SK-N-SH treated with all-trans-retinoic acid at 6 μM for 48 hours (cell line): ENCODE measurements around the gene PTBP3.

Source experiments
- ATAC-seq: fragments of 200-7000 bp; cut with Tn5 transposase; 3 replicates; pipeline ENCODE4 v1.9.1; 2020; ENCODE audit warnings: mild to moderate bottlenecking, moderate library complexity
- BACH2 ChIP-seq: fragments of 250-450 bp; sonication (Bioruptor Pico); IDR thresholded peaks from 2 replicates; pipeline ENCODE4 v1.9.0; 2021; ENCODE audit warnings: mild to moderate bottlenecking, borderline replicate concordance
- CREB5 ChIP-seq: fragments of 250-450 bp; sonication (Bioruptor Pico); IDR thresholded peaks from 2 replicates; pipeline ENCODE4 v1.5.1; 2020; ENCODE audit warnings: low read depth, mild to moderate bottlenecking, moderate library complexity
- CSDC2 ChIP-seq: fragments of 250-450 bp; sonication (Bioruptor Pico); IDR thresholded peaks from 2 replicates; pipeline ENCODE4 v1.5.0; 2020; ENCODE audit warnings: mild to moderate bottlenecking, moderate library complexity
- CSRNP3 ChIP-seq: fragments of 250-450 bp; sonication (Bioruptor Pico); IDR thresholded peaks from 2 replicates; pipeline ENCODE4 v1.5.1; 2021; ENCODE audit warnings: mild to moderate bottlenecking, moderate library complexity
- ISL1 ChIP-seq: fragments of 250-450 bp; sonication (Bioruptor Pico); IDR thresholded peaks from 2 replicates; pipeline ENCODE4 v2.1.2; 2022; ENCODE audit warnings: mild to moderate bottlenecking, moderate library complexity
- OSR1 ChIP-seq: fragments of 250-450 bp; sonication (Bioruptor Pico); IDR thresholded peaks from 2 replicates; pipeline ENCODE4 v1.8.0; 2022; ENCODE audit warnings: moderate library complexity, mild to moderate bottlenecking, inconsistent platforms
- PATZ1 ChIP-seq: fragments of 250-450 bp; sonication (Bioruptor Pico); IDR thresholded peaks from 2 replicates; pipeline ENCODE4 v1.8.0; 2020; ENCODE audit warnings: mild to moderate bottlenecking, moderate library complexity, borderline replicate concordance
- POU6F1 ChIP-seq: fragments of 250-450 bp; sonication (Bioruptor Pico); IDR thresholded peaks from 2 replicates; pipeline ENCODE4 v1.8.0; 2021; ENCODE audit warnings: low read depth, mild to moderate bottlenecking, moderate library complexity, borderline replicate concordance
- RARB ChIP-seq: fragments of 250-450 bp; sonication (Bioruptor Pico); IDR thresholded peaks from 2 replicates; pipeline ENCODE4 v1.8.0; 2021; ENCODE audit warnings: mild to moderate bottlenecking, moderate library complexity
- TCF4 ChIP-seq: fragments of 250-450 bp; sonication (Bioruptor Pico); IDR thresholded peaks from 2 replicates; pipeline ENCODE4 v1.8.0; 2021; ENCODE audit warnings: mild to moderate bottlenecking, moderate library complexity, borderline replicate concordance
- TOX ChIP-seq: fragments of 250-450 bp; sonication (Bioruptor Pico); IDR thresholded peaks from 2 replicates; pipeline ENCODE4 v1.8.0; 2021; ENCODE audit warnings: mild to moderate bottlenecking, moderate library complexity, borderline replicate concordance
- TSHZ2 ChIP-seq: fragments of 250-450 bp; sonication (Bioruptor Pico); IDR thresholded peaks from 2 replicates; pipeline ENCODE4 v1.5.0; 2020; ENCODE audit warnings: mild to moderate bottlenecking, moderate library complexity
- ZC3H10 ChIP-seq: fragments of 250-450 bp; sonication (Bioruptor Pico); IDR thresholded peaks from 2 replicates; pipeline ENCODE4 v1.5.1; 2021; ENCODE audit warnings: mild to moderate bottlenecking, moderate library complexity
- ZFP3 ChIP-seq: fragments of 250-450 bp; sonication (Bioruptor Pico); IDR thresholded peaks from 2 replicates; pipeline ENCODE4 v1.5.0; 2020; ENCODE audit warnings: mild to moderate bottlenecking, moderate library complexity
- ZFP30 ChIP-seq: fragments of 450-650 bp; formaldehyde crosslinking; IDR thresholded peaks from 2 replicates; pipeline ENCODE4 v1.5.0; 2022; ENCODE audit warnings: mild to moderate bottlenecking, moderate library complexity
- ZNF565 ChIP-seq: fragments of 450-650 bp; formaldehyde crosslinking; conservative IDR thresholded peaks from 2 replicates; pipeline ENCODE4 v1.5.0; 2020; ENCODE audit warnings: low read depth, mild to moderate bottlenecking, moderate library complexity
- ZNF70 ChIP-seq: fragments of 450-650 bp; formaldehyde crosslinking; IDR thresholded peaks from 2 replicates; pipeline ENCODE4 v1.5.0; 2020; ENCODE audit warnings: mild to moderate bottlenecking, moderate library complexity

Gene PTBP3

GRCh38 chr9:112249277-112249676 is 84.1 kb downstream of the PTBP3 start:
- TF ChIP-seq ISL1 (CRISPR knock-in tag) (peak; percentile 26; the same call in 1 of the 2 replicates), TSHZ2 (CRISPR knock-in tag) (no peak)
- TF ChIP-seq, all 23 proteins: peak for 1
- ATAC-seq = peak; percentile 70

GRCh38 chr9:112248722-112249121 is 84.7 kb downstream of the PTBP3 start:
- peak; percentile 57 for ATAC-seq
- TF ChIP-seq PATZ1 = no peak
- no peak for TF ChIP-seq TOX (CRISPR knock-in tag)
- TF ChIP-seq ZNF70 (CRISPR knock-in tag) = no peak
- no peak for TF ChIP-seq CSRNP3 (CRISPR knock-in tag)
- no peak for TF ChIP-seq ZFP3 (CRISPR knock-in tag)
- TF ChIP-seq CSDC2 (CRISPR knock-in tag) = no peak
- no peak for TF ChIP-seq ZC3H10 (CRISPR knock-in tag)
- TF ChIP-seq ISL1 (CRISPR knock-in tag) = no peak
- TF ChIP-seq ZFP30 (CRISPR knock-in tag) = no peak
- no peak for TF ChIP-seq BACH2 (CRISPR knock-in tag)
- TF ChIP-seq CREB5 (CRISPR knock-in tag) = no peak
- no peak for TF ChIP-seq TCF4 (CRISPR knock-in tag)
- TF ChIP-seq POU6F1 = no peak
- no peak for TF ChIP-seq OSR1 (CRISPR knock-in tag)
- no peak for TF ChIP-seq ZNF565 (CRISPR knock-in tag)

GRCh38 chr9:112247090-112247489 is 86.3 kb downstream of the PTBP3 start:
- ATAC-seq = no peak
- TF ChIP-seq RARB (CRISPR knock-in tag) (no peak), ZNF70 (CRISPR knock-in tag) (0 out of 2 replicates have a peak, but pooled peaks have one; percentile 17), ZFP30 (CRISPR knock-in tag) (no peak)

- no peak for ATAC-seq
- no peak for TF ChIP-seq PATZ1
Measured at GRCh38 chr9:112245126-112245525, 88.3 kb downstream of the PTBP3 start.
